HG03039 (cell line): ENCODE results near the gene EVPLL.
"Not testable (repeated sequence)": the region's sequence is repeated elsewhere in the genome, so short reads cannot be mapped to it uniquely, and the experiment has no call there.

ENCODE experiments used
- ATAC-seq: cut with Tn5 transposase; IDR thresholded peaks from one replicate; pipeline ENCODE4 v1.9.1; 2021; ENCODE audit warnings: mild to moderate bottlenecking, moderate library complexity; ENCODE audit not compliant: unreplicated experiment

Gene EVPLL

GRCh38 chr17:18377437-18378204 is at the start of gene EVPLL:
TSS of gene EVPLL (plus strand) at chr17:18377778. CDS start at chr17:18380938, 3,160 bp downstream.
- ATAC-seq: no peak

- no peak for ATAC-seq
Observed at GRCh38 chr17:18328643-18329204, 48.9 kb upstream of the EVPLL start.

- ATAC-seq: no peak
Observed at GRCh38 chr17:18331879-18332278, 45.7 kb upstream of the EVPLL start.

GRCh38 chr17:18332909-18333489 is 44.6 kb upstream of the EVPLL start:
- no peak for ATAC-seq

- not testable (repeated sequence) for ATAC-seq
Observed at GRCh38 chr17:18338158-18338557, 39.4 kb upstream of the EVPLL start.

- ATAC-seq: no peak
Observed at GRCh38 chr17:18339933-18340332, 37.6 kb upstream of the EVPLL start.

- ATAC-seq: no peak
Observed at GRCh38 chr17:18344021-18344420, 33.6 kb upstream of the EVPLL start.

GRCh38 chr17:18353541-18353940 is 24.0 kb upstream of the EVPLL start:
- ATAC-seq: no peak

- no peak for ATAC-seq
Observed at GRCh38 chr17:18356624-18357023, 21.0 kb upstream of the EVPLL start.

GRCh38 chr17:18360518-18360917 is 17.1 kb upstream of the EVPLL start:
- ATAC-seq: no peak

GRCh38 chr17:18361837-18362697 is 15.5 kb upstream of the EVPLL start:
- ATAC-seq: no peak

GRCh38 chr17:18362698-18363100 is 14.9 kb upstream of the EVPLL start:
- ATAC-seq: no peak

- ATAC-seq: peak; percentile 93
Observed at GRCh38 chr17:18363101-18364049, 14.2 kb upstream of the EVPLL start, which contains the start of gene SHMT1. TSS of gene SHMT1 (minus strand) at chr17:18363550. CDS start at chr17:18355981, 7,569 bp downstream.

GRCh38 chr17:18364166-18364565 is 13.4 kb upstream of the EVPLL start:
- no peak for ATAC-seq

- ATAC-seq: no peak
Observed at GRCh38 chr17:18368946-18369345, 8.6 kb upstream of the EVPLL start.

GRCh38 chr17:18370761-18371160 is 6.8 kb upstream of the EVPLL start:
- no peak for ATAC-seq

- ATAC-seq: no peak
Observed at GRCh38 chr17:18371455-18371854, 6.1 kb upstream of the EVPLL start.

GRCh38 chr17:18373181-18373580 is 4.4 kb upstream of the EVPLL start:
- ATAC-seq: not testable (repeated sequence)

- no peak for ATAC-seq
Observed at GRCh38 chr17:18374216-18374615, 3.4 kb upstream of the EVPLL start.

GRCh38 chr17:18378205-18378505 is 577 bp downstream of the EVPLL start:
- ATAC-seq: no peak
